K562 (cell line): Measurements from ENCODE around the gene TMSB4X. TPM values are rescaled to one million over a fixed set of nuclear protein-coding genes. Genes with fewer than 3 reads are reported as not detected.

ENCODE experiments used
- ATAC-seq: fragments of 200-7000 bp; cut with Tn5 transposase; 3 replicates; pipeline ENCODE4 v1.9.1; 2020; ENCODE audit warnings: moderate library complexity
- BruUV-seq: library from RNA; stranded (reverse); fragments of 400-500 nt; replicated peaks from 2 replicates; lab custom pipeline; 2021; lab: Mats Ljungman, UMichigan
- CTCF ChIA-PET: fragments of 300-600 bp; formaldehyde crosslinking; extraction: SDS; loops from one replicate; lab custom pipeline; 2021; ENCODE audit warnings: low intra/inter-chr PET ratio; lab: Yijun Ruan, JAX
- POLR2A ChIA-PET: fragments of 300-600, 350-650 bp; sonication (Branson Sonifier 250); formaldehyde crosslinking; extraction: SDS; loops from one replicate; lab custom pipeline; 2021; ENCODE audit warnings: antibody characterized with exemption, inconsistent platforms; lab: Yijun Ruan, JAX
- DNase-seq, 4 experiments: peaks; one replicate each; pipeline versions ENCODE4 v3.0.0 to v3.0.0-alpha.2; 2011 to 2018; ENCODE audit warnings: low spot score in 3 of 4, mixed read lengths in 3 of 4; ENCODE audit errors: extremely low read depth in 1 of 4
- FAIRE-seq: peaks from 2 replicates; lab custom pipeline; 2011; peaks lifted over from hg19 to GRCh38; lab: Jason Lieb, UNC
- H2AFZ ChIP-seq: 2 replicates; pipeline ENCODE4 v1.6.0; 2011; ENCODE audit warnings: low read depth, low read length, control low read depth, inconsistent platforms
- H3K27ac ChIP-seq: fragments of 200-600 bp; 3 replicates; pipeline ENCODE4 v1.8.0; 2011; ENCODE audit warnings: low read depth, mild to moderate bottlenecking, control low read depth, inconsistent platforms, low read length, moderate library complexity, mixed read lengths; ENCODE audit errors: extremely low read depth
- H3K27me3 ChIP-seq, 2 experiments: fragments of 300-600 bp in 1 of 2; 2 replicates in 1 of 2; 3 replicates in 1 of 2; pipeline versions ENCODE4 v1.6.0 to v1.8.0; 2011; ENCODE audit warnings: inconsistent platforms in 2 of 2, low read length in 2 of 2, mild to moderate bottlenecking in 1 of 2, mixed read lengths in 1 of 2, moderate library complexity in 1 of 2; ENCODE audit not compliant: control insufficient read depth in 2 of 2, insufficient read depth in 2 of 2
- H3K36me3 ChIP-seq: fragments of 300-600 bp; 3 replicates; pipeline ENCODE4 v1.8.0; 2011; ENCODE audit warnings: mild to moderate bottlenecking, low read length, inconsistent platforms; ENCODE audit not compliant: control insufficient read depth, insufficient read depth
- H3K4me1 ChIP-seq, 2 experiments: fragments of 200-600 bp in 1 of 2; replicated peaks in 1 of 2; 2 replicates in 1 of 2; 3 replicates in 1 of 2; pipeline versions ENCODE4 v1.5.1 to v1.8.0; 2011; ENCODE audit warnings: inconsistent platforms in 2 of 2, low read length in 2 of 2, mild to moderate bottlenecking in 1 of 2, mixed read lengths in 1 of 2, moderate library complexity in 1 of 2; ENCODE audit not compliant: control insufficient read depth in 2 of 2, insufficient read depth in 2 of 2
- H3K4me2 ChIP-seq: 2 replicates; pipeline ENCODE4 v1.6.1; 2011; ENCODE audit warnings: low read length, control low read depth, inconsistent platforms, mixed read lengths; ENCODE audit not compliant: insufficient read depth
- H3K4me3 ChIP-seq: fragments of 200-600 bp; sonication (generic), shearing (Covaris generic); 2 replicates; pipeline ENCODE4 v1.5.1; 2016; ENCODE audit warnings: control low read depth, inconsistent platforms
- H3K79me2 ChIP-seq: fragments of 200-600 bp; 3 replicates; pipeline ENCODE4 v1.8.0; 2011; ENCODE audit warnings: low read length, inconsistent platforms; ENCODE audit not compliant: control insufficient read depth, insufficient read depth
- H3K9ac ChIP-seq, 2 experiments: 2 replicates each; pipeline versions ENCODE4 v1.6.0 to v1.6.1; 2011; ENCODE audit warnings: low read depth in 2 of 2, low read length in 2 of 2, control low read depth in 1 of 2, inconsistent platforms in 1 of 2, mild to moderate bottlenecking in 1 of 2, mixed read lengths in 1 of 2; ENCODE audit not compliant: insufficient read depth in 1 of 2
- H3K9me1 ChIP-seq: one replicate; pipeline ENCODE4 v1.6.0; 2011; ENCODE audit warnings: inconsistent platforms, mild to moderate bottlenecking, low read length, moderate library complexity; ENCODE audit not compliant: control insufficient read depth, insufficient read depth
- H3K9me3 ChIP-seq: replicated peaks from 2 replicates; pipeline ENCODE4 v1.5.1; 2011; ENCODE audit warnings: low read depth, low read length, inconsistent platforms; ENCODE audit not compliant: control insufficient read depth, insufficient read depth
- H4K20me1 ChIP-seq: replicated peaks from 2 replicates; pipeline ENCODE4 v1.6.1; 2011; ENCODE audit warnings: low read length, inconsistent platforms, mixed read lengths; ENCODE audit not compliant: control insufficient read depth, insufficient read depth
- ATF3 ChIP-seq, 2 experiments: fragments of 450-650 bp in 1 of 2; sonication (generic) in 1 of 2; formaldehyde crosslinking in 1 of 2; IDR thresholded peaks in 1 of 2; conservative IDR thresholded peaks in 1 of 2; 2 replicates each; pipeline versions ENCODE4 v1.6.1 to v1.8.1; 2016 to 2023; ENCODE audit warnings: mild to moderate bottlenecking in 2 of 2, moderate library complexity in 2 of 2, inconsistent platforms in 1 of 2, missing genetic modification reagents in 1 of 2
- ATF7 ChIP-seq: fragments of 450-650 bp; IDR thresholded peaks from 2 replicates; pipeline ENCODE4 v1.7.1; 2014; ENCODE audit warnings: mild to moderate bottlenecking, moderate library complexity
- CREB1 ChIP-seq, 2 experiments: sonication (generic) in 1 of 2; formaldehyde crosslinking in 1 of 2; IDR thresholded peaks; 2 replicates each; pipeline versions ENCODE4 v1.6.1 to v1.8.0; 2012 to 2022; ENCODE audit warnings: inconsistent platforms in 1 of 2, mild to moderate bottlenecking in 1 of 2, missing genetic modification reagents in 1 of 2, moderate library complexity in 1 of 2
- CREM ChIP-seq: IDR thresholded peaks from 2 replicates; pipeline ENCODE4 v1.6.1; 2014; ENCODE audit warnings: antibody characterized with exemption, low read depth
- EWSR1 ChIP-seq: fragments of 450-650 bp; IDR thresholded peaks from 2 replicates; pipeline ENCODE4 v1.6.1; 2018; ENCODE audit warnings: borderline replicate concordance, mild to moderate bottlenecking, low read depth, moderate library complexity; ENCODE audit not compliant: partially characterized antibody
- FOSL1 ChIP-seq: fragments of 200-800 bp; sonication (Bioruptor generic); conservative IDR thresholded peaks from 2 replicates; pipeline ENCODE4 v1.6.1; 2016; ENCODE audit warnings: missing genetic modification characterization, missing compliant biosample characterization
- JUN ChIP-seq, 2 experiments: sonication (generic) in 1 of 2; formaldehyde crosslinking in 1 of 2; IDR thresholded peaks; 2 replicates each; pipeline versions ENCODE4 v1.6.1 to v1.8.0; 2012 to 2022; ENCODE audit warnings: borderline replicate concordance in 2 of 2, mild to moderate bottlenecking in 2 of 2, improper control_type of control experiment in 1 of 2, low read depth in 1 of 2, low read length in 1 of 2, missing genetic modification reagents in 1 of 2
- JUND ChIP-seq, 2 experiments: IDR thresholded peaks; 2 replicates in 1 of 2; 3 replicates in 1 of 2; pipeline ENCODE4 v1.6.1; 2011; ENCODE audit warnings: borderline replicate concordance in 2 of 2, low read depth in 2 of 2, low read length in 2 of 2, improper control_type of control experiment in 1 of 2, missing biosample characterization in 1 of 2, missing genetic modification characterization in 1 of 2, missing genetic modification reagents in 1 of 2
- NR2C2 ChIP-seq, 2 experiments: fragments of 200-800 bp in 1 of 2; sonication (Bioruptor generic) in 1 of 2; sonication (generic) in 1 of 2; formaldehyde crosslinking in 1 of 2; IDR thresholded peaks; 2 replicates each; pipeline versions ENCODE4 v1.6.1 to v1.8.0; 2016 to 2022; ENCODE audit warnings: mild to moderate bottlenecking in 1 of 2, missing compliant biosample characterization in 1 of 2, missing genetic modification characterization in 1 of 2, missing genetic modification reagents in 1 of 2
- TAF1 ChIP-seq: IDR thresholded peaks from 2 replicates; pipeline ENCODE4 v1.6.1; 2011; ENCODE audit warnings: mild to moderate bottlenecking, low read length, moderate library complexity; ENCODE audit not compliant: insufficient read depth, control insufficient read depth, severe bottlenecking; ENCODE audit errors: extremely low read depth
- WGBS: fragments of 100-300 bp; shearing (Covaris generic); methylation state at CpG from one replicate; pipeline ENCODE4 v1.1.6; 2016; ENCODE audit warnings: low coverage, mixed read lengths; ENCODE audit not compliant: insufficient coverage; ENCODE audit errors: missing lambda C conversion rate; 5-methylcytosine and 5-hydroxymethylcytosine counted together
- in situ Hi-C: fragments of 300-500 bp; cut with MboI; formaldehyde crosslinking; loops from 4 replicates; pipeline ENCODE4 v1.15.0; 2018; ENCODE audit warnings: inconsistent platforms, mixed read lengths
- intact Hi-C: fragments of 100-400 bp; cut with micrococcal nuclease; formaldehyde crosslinking; loops from 2 replicates; pipeline ENCODE4 v1.14.2; 2022
- polyA plus RNA-seq, 8 experiments: library from polyadenylated mRNA; depleted of rRNA in 4 of 8; stranded (reverse) in 5 of 8; unstranded in 3 of 8; fragments of >200 nt; fragmentation: Nextera tagmentation in 2 of 8; fragmentation: Illumina TruSeq in 1 of 8; extraction: Ambion mirVana in 2 of 8; extraction: Trizol in 1 of 8; gene quantifications; 2 replicates each; pipeline versions ENCODE4 v1.2.1 to v1.2.3, GENCODE V29; 2011 to 2014; ENCODE audit warnings: inconsistent platforms in 1 of 8, missing spikeins in 1 of 8
- total RNA-seq, 7 experiments: library from RNA; depleted of rRNA in 6 of 7; stranded (reverse); fragments of >200 nt in 6 of 7; fragmentation: Illumina TruSeq in 2 of 7; extraction: Trizol in 2 of 7; gene quantifications; 2 replicates each; pipeline versions ENCODE4 v1.2.1 to v1.2.3, GENCODE V29; 2011 to 2021; ENCODE audit warnings: low replicate concordance in 1 of 7

Gene TMSB4X
- total and polyA plus RNA-seq, 9 of the 15 experiments (the other 6 are each of a cell fraction or from before 2014, with no cell fraction given) = 1,035 to 2,035 (median 1,529) TPM

DNA sequence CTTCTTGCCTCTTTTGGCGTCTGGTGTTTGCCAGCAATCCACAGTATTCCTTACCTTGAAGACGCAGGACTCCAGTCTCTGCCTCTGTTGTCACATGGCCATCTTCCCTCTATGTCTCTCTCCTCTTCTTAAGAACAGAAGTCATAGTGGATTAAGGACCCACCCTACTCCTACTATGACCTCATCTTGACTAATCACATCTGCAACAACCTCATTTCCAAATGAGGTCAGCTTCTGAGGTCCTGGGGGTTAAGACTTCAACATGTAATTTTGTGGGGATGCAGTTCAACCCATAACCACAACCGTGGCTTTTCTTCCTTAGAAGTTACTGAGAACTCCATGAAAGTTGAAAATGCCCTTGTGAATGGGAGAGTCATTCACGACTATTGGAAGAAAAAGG lies 45.2 kb upstream of the TMSB4X start:
- Histone ChIP-seq H3K27me3 (no peaks in the 10 kb centered on the region), H3K79me2 (no peaks in the 10 kb centered on the region), H3K4me2 (no peak overlapping the region), H3K9me1 (no peaks in the 10 kb centered on the region), H3K9me3 (no peaks in the 10 kb centered on the region), H3K4me3 (no peak overlapping the region), H3K27ac (peak overlapping the region; percentile 11; the same call in 1 of the 3 replicates), H3K36me3 (no peaks in the 10 kb centered on the region), H3K4me1 (peaks cover 0 to 5% of the 10 kb centered on the region in 2 experiments; a peak in 2 of 5 replicates), H3K9ac (no peak overlapping the region), H4K20me1 (no peaks in the 10 kb centered on the region), H2AFZ (no peak overlapping the region)
- ATAC-seq (peak; percentile 54), FAIRE-seq (no peak), DNase-seq (no peak)
- ChIA-PET POLR2A (no interaction called here), CTCF (no interaction called here)
- in situ Hi-C loops = no loop called here
- WGBS = 36% methylated on average over 4 of the region's 4 CpGs
- intact Hi-C loops = no loop called here
- TF ChIP-seq CREM (peak; percentile 60; the same call in 1 of the 2 replicates), NR2C2 (CRISPR knock-in tag; IDR thresholded peaks at IDR 0.05) (no peak), NR2C2 (tag; IDR thresholded peaks at IDR 0.05) (0 out of 2 replicates have a peak, but pooled peaks have one; percentile 48), TAF1 (no peak), CREB1 (IDR thresholded peaks at IDR 0.05) (peak; percentile 15; the same call in 1 of the 2 replicates), CREB1 (CRISPR knock-in tag; IDR thresholded peaks at IDR 0.05) (no peak), FOSL1 (peak; percentile 74), JUN (IDR thresholded peaks at IDR 0.05; ENCODE audit: borderline replicate concordance, low read depth, low read length) (peak; percentile 68), JUN (CRISPR knock-in tag; IDR thresholded peaks at IDR 0.05; ENCODE audit: borderline replicate concordance) (no peak), ATF3 (IDR thresholded peaks at IDR 0.05) (peak; percentile 87), ATF3 (CRISPR knock-in tag; conservative IDR thresholded peaks at IDR 0.05) (no peak), EWSR1 (no peak), ATF7 (peak; percentile 57; the same call in 1 of the 2 replicates), JUND (IDR thresholded peaks at IDR 0.05; ENCODE audit: borderline replicate concordance, low read depth, low read length) (peak; percentile 63; the same call in 1 of the 2 replicates), JUND (tag; IDR thresholded peaks at IDR 0.05; ENCODE audit: borderline replicate concordance, low read depth, low read length) (peak; percentile 45; the same call in 1 of the 3 replicates)
- no TSS peak for BruUV-seq
